GM12873 (cell line): ENCODE measurements around the gene RAD54L.
A peak's percentile ranks its signal among the peaks of the same experiment; 100 is the strongest.

Experiments used
- TF ChIP-seq, protein P1 (sequence below): IDR thresholded peaks from 2 replicates; pipeline ENCODE4 v1.5.1; 2012; ENCODE audit warnings: low read depth, mild to moderate bottlenecking, moderate library complexity, low read length, control low read depth; ENCODE audit not compliant: insufficient read depth; ENCODE audit errors: missing control alignments

Gene RAD54L

DNA sequence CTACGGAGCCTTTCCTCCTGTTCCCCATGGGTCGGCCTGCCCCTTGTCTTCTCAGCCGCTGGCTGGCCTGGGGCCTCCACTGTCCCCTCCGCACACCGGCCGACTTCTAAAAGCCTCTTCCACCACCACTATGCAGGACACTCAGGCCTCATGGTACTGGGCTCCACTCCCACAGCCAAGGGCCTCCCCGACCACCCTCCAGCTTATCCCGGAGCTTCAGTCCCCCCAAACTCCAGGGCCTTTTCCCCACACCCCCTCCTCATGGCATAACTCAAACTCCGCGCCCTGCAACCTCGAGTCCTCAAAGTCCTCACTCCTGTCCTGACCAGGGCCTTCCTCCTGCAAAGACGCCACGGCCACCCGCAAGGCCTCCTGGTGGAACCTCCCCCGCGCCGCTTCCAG lies 53.8 kb downstream of the RAD54L start:
- TF ChIP-seq, protein P1, sequence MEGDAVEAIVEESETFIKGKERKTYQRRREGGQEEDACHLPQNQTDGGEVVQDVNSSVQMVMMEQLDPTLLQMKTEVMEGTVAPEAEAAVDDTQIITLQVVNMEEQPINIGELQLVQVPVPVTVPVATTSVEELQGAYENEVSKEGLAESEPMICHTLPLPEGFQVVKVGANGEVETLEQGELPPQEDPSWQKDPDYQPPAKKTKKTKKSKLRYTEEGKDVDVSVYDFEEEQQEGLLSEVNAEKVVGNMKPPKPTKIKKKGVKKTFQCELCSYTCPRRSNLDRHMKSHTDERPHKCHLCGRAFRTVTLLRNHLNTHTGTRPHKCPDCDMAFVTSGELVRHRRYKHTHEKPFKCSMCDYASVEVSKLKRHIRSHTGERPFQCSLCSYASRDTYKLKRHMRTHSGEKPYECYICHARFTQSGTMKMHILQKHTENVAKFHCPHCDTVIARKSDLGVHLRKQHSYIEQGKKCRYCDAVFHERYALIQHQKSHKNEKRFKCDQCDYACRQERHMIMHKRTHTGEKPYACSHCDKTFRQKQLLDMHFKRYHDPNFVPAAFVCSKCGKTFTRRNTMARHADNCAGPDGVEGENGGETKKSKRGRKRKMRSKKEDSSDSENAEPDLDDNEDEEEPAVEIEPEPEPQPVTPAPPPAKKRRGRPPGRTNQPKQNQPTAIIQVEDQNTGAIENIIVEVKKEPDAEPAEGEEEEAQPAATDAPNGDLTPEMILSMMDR, result no peak

DNA sequence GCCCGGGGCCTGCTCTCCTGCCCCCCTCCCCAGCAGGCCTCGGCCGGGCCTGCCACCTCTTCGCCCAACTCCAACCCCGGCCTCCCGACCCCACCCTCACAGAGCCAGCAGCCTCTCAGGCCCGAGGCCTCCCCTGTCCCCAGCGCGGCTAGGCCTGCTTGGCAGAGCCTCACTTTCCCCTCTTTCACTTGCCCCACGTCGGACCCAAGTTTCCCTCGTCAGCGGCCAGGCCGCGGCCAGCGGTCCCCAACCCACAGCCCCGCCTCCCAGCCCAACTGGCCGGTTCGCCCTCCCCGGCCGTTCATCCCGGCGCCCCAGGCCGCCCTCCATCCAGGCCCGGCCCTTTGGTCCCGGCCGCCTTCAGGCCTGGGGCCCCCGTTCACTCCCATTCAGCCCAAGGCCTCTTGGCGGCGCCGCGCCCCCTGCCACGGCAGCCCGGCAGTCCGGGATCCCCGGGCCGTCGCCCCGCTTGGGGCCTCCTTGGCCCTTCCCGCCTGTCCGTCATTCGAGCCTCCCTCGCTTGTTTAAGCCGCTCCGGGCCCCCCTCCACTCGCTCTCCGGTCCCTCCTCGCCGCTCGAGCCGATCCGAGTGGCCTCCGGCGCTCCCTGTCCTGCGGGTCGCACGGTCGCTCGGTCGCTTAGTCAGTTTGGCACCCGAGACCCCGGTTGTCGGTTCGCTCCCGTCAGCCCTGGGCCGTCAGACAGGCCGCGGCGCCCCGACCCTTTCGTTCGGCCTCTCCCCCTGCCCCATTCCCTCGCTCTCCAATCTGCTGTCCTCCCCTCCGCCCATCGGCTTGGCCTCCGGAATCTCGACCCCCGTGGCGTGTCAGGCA lies 54.5 kb downstream of the RAD54L start:
- TF ChIP-seq, protein P1, result peak; percentile 53

DNA sequence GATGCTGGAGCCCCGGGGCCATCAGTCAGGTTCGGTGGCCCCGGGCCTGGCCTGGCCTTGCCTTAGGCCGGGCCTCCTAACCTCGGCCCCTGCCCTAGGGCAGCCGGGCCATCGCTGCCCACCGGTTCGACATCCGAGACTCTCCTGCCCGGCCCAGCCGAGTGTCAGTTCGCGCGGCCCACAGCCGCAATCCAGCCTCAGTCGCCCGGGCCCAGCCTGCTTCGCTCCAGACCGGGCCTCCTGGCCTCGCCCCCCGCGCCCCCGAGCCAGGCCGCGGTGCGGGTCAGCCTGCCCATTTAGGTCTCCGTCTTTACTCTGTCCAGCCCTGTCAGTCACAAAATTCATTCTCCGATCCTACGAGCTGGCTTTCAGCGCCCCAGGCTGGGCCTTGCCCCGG lies 55.1 kb downstream of the RAD54L start:
- TF ChIP-seq, protein P1, result no peak

DNA sequence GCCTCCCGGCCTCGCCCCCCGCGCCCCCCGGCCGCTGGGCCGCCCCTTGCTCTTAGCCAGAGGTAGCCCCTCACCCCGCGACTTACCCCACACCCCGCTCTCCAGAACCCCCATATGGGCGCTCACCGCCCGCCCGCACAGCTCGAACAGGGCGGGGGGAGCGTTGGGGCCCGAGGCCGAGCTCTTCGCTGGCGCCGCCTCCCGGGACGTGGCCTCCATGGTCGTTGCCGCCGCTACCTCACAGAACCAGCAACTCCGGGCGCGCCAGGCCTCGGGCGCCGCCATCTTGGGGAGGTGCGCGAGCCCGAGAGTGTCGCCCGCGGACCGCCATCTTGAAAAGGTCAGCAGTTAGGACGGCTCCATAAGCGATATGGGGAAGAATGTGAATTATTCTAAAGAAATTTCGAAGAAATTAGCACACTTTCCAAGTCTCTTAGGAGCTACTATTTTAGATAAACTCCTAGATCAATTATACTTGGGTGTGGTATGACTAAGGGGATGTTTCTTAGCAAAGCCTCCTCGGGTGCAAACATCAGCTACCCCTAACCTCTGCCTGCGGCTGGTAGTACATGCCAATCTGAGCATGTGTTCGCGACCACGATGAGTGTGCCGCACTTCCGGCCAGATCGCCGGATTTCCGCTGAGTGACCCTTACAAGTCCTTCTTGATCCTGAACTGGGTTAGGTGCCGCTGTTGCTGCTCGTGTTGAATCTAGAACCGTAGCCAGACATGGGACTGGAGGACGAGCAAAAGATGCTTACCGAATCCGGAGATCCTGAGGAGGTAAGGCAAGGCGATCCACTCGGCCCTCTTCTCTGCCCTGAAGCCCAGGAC lies 55.7 kb downstream of the RAD54L start, which contains the start of the genes LRRC41 and UQCRH:
Gene LRRC41, minus strand, starts transcription at position 579 of the 834 bp plus-strand sequence. Its CDS starts 294 bp downstream, at position 285.
Gene UQCRH, plus strand, starts transcription at position 661 of the 834 bp plus-strand sequence. Its CDS starts 69 bp downstream, at position 730.
- TF ChIP-seq, protein P1, result peak; percentile 10

DNA sequence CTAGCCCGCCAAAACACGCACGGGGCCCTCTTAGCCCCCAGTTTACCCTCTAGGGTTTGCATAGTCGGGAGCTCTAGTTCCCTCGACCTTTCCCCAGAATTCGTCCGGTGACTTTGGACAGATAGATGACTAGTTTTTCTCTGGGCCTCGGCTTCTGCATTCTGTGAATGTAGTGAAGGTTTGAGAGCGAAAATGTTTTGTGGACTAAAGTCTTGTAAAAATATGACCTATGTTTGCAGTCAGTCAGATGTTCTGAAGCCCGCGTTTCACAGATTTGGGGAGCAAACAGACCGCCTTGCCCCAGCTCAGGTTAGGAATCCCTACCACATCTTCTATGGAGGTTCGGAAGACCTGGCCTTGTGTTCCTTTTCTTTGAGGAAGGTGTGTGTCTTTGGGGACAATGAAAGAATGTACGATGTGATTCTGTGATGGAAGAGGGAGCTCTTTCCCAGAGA lies 56.3 kb downstream of the RAD54L start:
- TF ChIP-seq, protein P1, result no peak

DNA sequence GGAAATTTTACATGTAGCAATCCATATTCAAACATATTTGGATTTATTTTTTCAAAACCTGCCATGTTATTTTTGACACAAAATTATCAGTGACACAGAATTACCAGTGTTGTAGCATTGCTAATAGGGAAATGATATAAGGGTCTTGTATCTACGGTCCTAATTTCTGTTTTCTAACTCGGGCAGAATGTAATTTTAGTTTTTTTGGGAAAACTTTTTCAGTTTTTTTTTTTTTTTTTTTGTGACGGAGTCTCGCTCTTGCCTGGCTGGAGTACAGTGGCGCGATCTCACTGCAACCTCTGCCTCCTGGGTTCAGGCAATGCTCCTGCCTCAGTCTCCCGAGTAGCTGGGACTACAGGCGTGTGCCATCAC lies 58.6 kb downstream of the RAD54L start:
- TF ChIP-seq, protein P1, result no peak
